CD4-positive, alpha-beta memory T cell (primary cell): ENCODE results near the gene KRTAP12-4. TPM values are rescaled to one million over a fixed set of nuclear protein-coding genes. Genes with fewer than 3 reads are reported as not detected.
A peak's percentile ranks its signal among the peaks of the same experiment; 100 is the strongest.
"Not testable (repeated sequence)": the region's sequence is repeated elsewhere in the genome, so short reads cannot be mapped to it uniquely, and the experiment has no call there.

Experiments
- CTCF ChIA-PET: fragments of 350-600 bp; sonication (Branson Sonifier 250); formaldehyde crosslinking; loops from one replicate; lab custom pipeline; 2021; ENCODE audit warnings: inconsistent platforms; ENCODE audit not compliant: partially characterized antibody; lab: Charles Lee
- POLR2A ChIA-PET: fragments of 350-600 bp; sonication (Branson Sonifier 250); formaldehyde crosslinking; loops from one replicate; lab custom pipeline; 2021; ENCODE audit not compliant: partially characterized antibody; lab: Charles Lee
- DNase-seq, 5 donors: peaks; one replicate each; pipeline versions ENCODE4 v3.0.0 to v3.0.0-alpha.2; 2020 to 2022; ENCODE audit warnings: mixed read lengths in 1 of 5
- H3K27ac ChIP-seq: one replicate; pipeline ENCODE4 v1.7.0; 2013; ENCODE audit warnings: low read depth, low read length
- H3K27me3 ChIP-seq: 2 replicates; pipeline ENCODE4 v1.7.0; 2013; ENCODE audit warnings: mild to moderate bottlenecking, low read length, moderate library complexity; ENCODE audit not compliant: insufficient read depth
- H3K36me3 ChIP-seq: 2 replicates; pipeline ENCODE4 v1.7.0; 2013; ENCODE audit warnings: mild to moderate bottlenecking, low read length, moderate library complexity; ENCODE audit not compliant: insufficient read depth
- H3K4me1 ChIP-seq: 2 replicates; pipeline ENCODE4 v1.7.0; 2013; ENCODE audit warnings: mild to moderate bottlenecking, low read length, moderate library complexity; ENCODE audit not compliant: insufficient read depth
- H3K4me3 ChIP-seq, 2 donors: one replicate each; pipeline ENCODE4 v1.7.0; 2013; ENCODE audit warnings: low read length in 2 of 2, mild to moderate bottlenecking in 1 of 2
- H3K9me3 ChIP-seq, 2 donors: one replicate each; pipeline ENCODE4 v1.7.0; 2013; ENCODE audit warnings: low read length in 2 of 2, control low read depth in 1 of 2; ENCODE audit not compliant: control insufficient read depth in 1 of 2
- H3K27ac Mint-ChIP-seq, 7 donors: one replicate each; pipeline ENCODE4 v1.8.0; 2020 to 2021; ENCODE audit warnings: mixed read lengths in 7 of 7, mild to moderate bottlenecking in 6 of 7, inconsistent platforms in 3 of 7, moderate library complexity in 3 of 7
- H3K27me3 Mint-ChIP-seq, 2 donors: one replicate each; pipeline ENCODE4 v1.8.0; 2020 to 2021; ENCODE audit warnings: mixed read lengths in 2 of 2
- H3K36me3 Mint-ChIP-seq, 2 donors: one replicate each; pipeline ENCODE4 v1.8.0; 2020 to 2021; ENCODE audit warnings: mixed read lengths in 2 of 2, inconsistent platforms in 1 of 2, mild to moderate bottlenecking in 1 of 2
- H3K4me1 Mint-ChIP-seq, 4 donors: one replicate each; pipeline ENCODE4 v1.8.0; 2020 to 2021; ENCODE audit warnings: mixed read lengths in 4 of 4, mild to moderate bottlenecking in 1 of 4
- H3K4me3 Mint-ChIP-seq, 8 donors: one replicate each; pipeline ENCODE4 v1.8.0; 2020 to 2021; ENCODE audit warnings: mixed read lengths in 8 of 8, mild to moderate bottlenecking in 7 of 8, moderate library complexity in 6 of 8, inconsistent platforms in 3 of 8
- H3K9me3 Mint-ChIP-seq, 8 donors: one replicate each; pipeline ENCODE4 v1.8.0; 2020 to 2021; ENCODE audit warnings: mixed read lengths in 8 of 8, mild to moderate bottlenecking in 5 of 8, inconsistent platforms in 3 of 8, moderate library complexity in 1 of 8
- intact Hi-C: fragments of 100-400 bp; cut with micrococcal nuclease; formaldehyde crosslinking; loops from one replicate; pipeline ENCODE4 v1.15.1; 2023
- polyA plus RNA-seq, 2 donors: library from polyadenylated mRNA; unstranded; fragments of 300-500 nt; fragmentation: Illumina TruSeq; gene quantifications; one replicate each; pipeline ENCODE4 v1.2.3, GENCODE V29; 2021
- total RNA-seq, 2 experiments: library from RNA; stranded (reverse); gene quantifications; one replicate each; pipeline ENCODE4 v1.2.3, GENCODE V29; 2021

KRTAP12-4 gene
- total and polyA plus RNA-seq, 4 experiments from 2014 or later = not detected

DNA sequence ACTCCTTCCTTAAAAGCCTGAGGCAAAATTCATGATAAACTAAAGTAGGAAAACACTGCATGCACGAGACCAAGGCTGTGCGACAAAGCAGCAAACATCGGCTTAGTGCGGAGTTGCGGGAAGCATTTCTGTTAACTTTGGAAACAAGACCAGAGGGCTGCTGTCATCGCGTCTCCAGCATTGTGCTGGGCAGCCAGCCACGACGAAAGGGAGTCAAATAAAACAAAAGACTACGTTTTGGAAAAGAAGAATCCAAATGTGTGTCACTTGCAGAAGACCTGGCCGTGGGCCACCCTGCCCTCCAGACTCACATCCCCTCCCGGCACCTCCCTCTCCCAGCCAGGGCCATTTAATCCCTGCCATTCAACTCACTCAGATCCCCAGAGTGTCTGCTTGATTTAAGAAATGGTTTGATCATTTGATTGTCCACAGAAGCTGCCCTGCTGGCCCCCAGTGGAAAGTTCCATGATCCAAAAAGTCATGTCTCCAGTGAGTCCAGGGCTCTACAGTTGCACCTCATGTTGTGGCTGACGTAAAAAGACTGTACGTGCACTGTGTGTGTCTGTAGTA, 10.6 kb downstream of the KRTAP12-4 start:
- Histone ChIP-seq H3K9me3 (peaks cover 0 to 13% of the 10 kb centered on the region in 2 donors), H3K4me1 (no peaks in the 10 kb centered on the region)
- H3K27ac Mint-ChIP-seq = no peak overlapping the region

DNA sequence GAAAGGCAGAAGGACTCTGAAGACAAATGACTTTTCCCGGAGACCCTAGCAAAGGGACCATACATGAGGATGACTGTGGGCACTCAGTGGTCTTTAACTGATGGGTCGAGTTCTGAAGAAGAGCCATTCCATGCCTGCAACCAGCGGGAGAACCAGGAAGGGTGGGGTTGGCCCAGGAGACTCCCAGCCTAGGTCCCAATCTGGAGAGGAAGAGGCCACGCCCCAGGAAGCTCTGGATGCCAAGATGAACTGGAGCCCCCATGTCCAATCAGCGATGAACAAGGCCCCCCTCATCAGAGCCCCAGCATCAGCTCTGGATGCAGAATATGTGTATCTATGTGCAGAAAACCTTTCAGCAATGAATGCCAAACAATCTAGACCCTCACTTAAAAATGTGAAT, 13.7 kb downstream of the KRTAP12-4 start:
- H3K27me3 ChIP-seq = no peaks in the 10 kb centered on the region
- Mint-ChIP-seq H3K9me3 (peaks cover 6 to 55% (median 36%) of the 10 kb centered on the region in 8 donors), H3K4me3 (no peak overlapping the region), H3K36me3 (peaks cover 10 to 20% of the 10 kb centered on the region in 2 donors), H3K27ac (peak overlapping the region in 1 of 7 donors; percentile 17), H3K27me3 (peaks cover 1 to 13% of the 10 kb centered on the region in 2 donors), H3K4me1 (peaks cover 0 to 5% (median 1%) of the 10 kb centered on the region in 4 donors)
- intact Hi-C loops = no loop called here
- DNase-seq = no peak
- H3K27ac ChIP-seq = no peak overlapping the region
- POLR2A ChIA-PET = no interaction called here
- CTCF ChIA-PET = no interaction called here
- no peak overlapping the region for H3K4me3 ChIP-seq
- H3K36me3 ChIP-seq = no peaks in the 10 kb centered on the region
- H3K4me1 ChIP-seq = no peaks in the 10 kb centered on the region
- peaks cover 0 to 13% of the 10 kb centered on the region in 2 donors for H3K9me3 ChIP-seq

More for the DNA sequence above, 10.6 kb downstream of the KRTAP12-4 start:
- Mint-ChIP-seq H3K36me3 (peaks cover 10 to 23% of the 10 kb centered on the region in 2 donors), H3K9me3 (peaks cover 6 to 59% (median 37%) of the 10 kb centered on the region in 8 donors), H3K4me3 (peak overlapping the region in 1 of 8 donors; percentile 5), H3K27me3 (peaks cover 0 to 10% of the 10 kb centered on the region in 2 donors), H3K4me1 (peaks cover 0 to 7% (median 3%) of the 10 kb centered on the region in 4 donors)
- CTCF ChIA-PET = interaction anchor here (1.3 kb wide), 1 partner anchor 25 kb away, joined by 3 read pairs; no protein-coding TSS in a partner anchor
- Histone ChIP-seq H3K36me3 (no peaks in the 10 kb centered on the region), H3K27ac (no peak overlapping the region), H3K4me3 (no peak overlapping the region), H3K27me3 (no peaks in the 10 kb centered on the region)
- POLR2A ChIA-PET = no interaction called here
- intact Hi-C loops = no loop called here
- no peak for DNase-seq

DNA sequence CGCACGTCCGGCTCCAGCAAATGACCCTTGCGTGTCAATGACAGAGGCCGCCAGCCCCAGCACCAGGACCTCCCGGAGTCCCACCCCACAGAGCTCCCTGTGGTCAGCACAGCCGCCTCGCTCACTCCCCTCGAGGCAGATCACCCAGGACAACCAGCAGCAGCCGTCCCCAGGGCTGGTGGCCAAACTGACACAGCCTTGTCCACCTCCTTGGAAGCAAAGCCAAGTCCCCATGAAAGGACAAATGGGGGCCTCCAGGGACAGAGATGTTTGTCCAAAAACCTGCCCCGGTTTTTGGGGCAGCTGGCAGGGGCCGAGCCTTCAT, 15.2 kb downstream of the KRTAP12-4 start:
- H3K4me3 Mint-ChIP-seq = no peak overlapping the region
- intact Hi-C loops = no loop called here

DNA sequence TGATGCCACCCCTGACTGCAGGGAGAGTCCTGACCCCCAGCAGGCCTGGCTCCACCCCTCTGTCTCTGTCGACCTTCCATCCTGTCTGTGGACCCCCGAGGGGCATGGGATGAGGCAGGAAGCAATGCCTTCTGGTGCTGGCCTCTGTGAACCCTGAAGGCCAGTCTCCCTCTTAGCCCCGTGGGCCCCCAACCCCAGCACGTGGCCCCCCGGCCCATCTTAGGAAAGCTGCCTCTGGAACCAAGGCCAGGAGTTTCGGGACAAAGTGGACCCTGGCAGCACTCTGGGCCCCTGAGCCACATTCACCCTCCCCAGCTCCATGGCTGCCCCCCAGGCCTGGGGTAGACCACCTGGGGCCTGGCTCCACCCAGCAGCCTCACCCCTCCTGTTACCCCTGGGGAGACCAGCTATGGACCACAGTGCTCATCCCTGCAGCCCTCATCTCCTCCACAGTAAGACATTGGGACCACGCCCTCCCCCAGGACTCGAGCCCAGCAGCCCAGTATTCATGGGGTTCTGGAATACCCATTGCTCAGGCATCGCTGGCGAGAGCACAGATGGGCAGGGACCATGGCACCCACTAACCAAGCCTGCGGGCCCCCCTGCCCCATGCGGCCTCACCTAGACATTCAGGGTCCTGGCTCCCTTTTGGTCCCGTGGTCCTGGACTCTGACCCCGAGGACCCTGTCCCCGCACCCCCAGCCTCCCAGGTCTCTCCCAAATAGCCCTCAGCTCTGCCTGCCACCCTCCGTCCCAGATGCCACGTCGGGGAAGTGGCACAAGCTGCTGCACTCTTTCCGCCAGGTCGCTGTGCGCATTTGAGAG, 15.7 kb downstream of the KRTAP12-4 start:
- Mint-ChIP-seq H3K9me3 (peaks cover 5 to 35% (median 21%) of the 10 kb centered on the region in 8 donors), H3K36me3 (peaks cover 4 to 12% of the 10 kb centered on the region in 2 donors), H3K27ac (peak overlapping the region in 1 of 7 donors; percentile 68), H3K27me3 (peaks cover 1 to 13% of the 10 kb centered on the region in 2 donors)
- H3K4me3 Mint-ChIP-seq, H3K4me3 ChIP-seq, H3K36me3 ChIP-seq, DNase-seq, CTCF ChIA-PET, H3K9me3 ChIP-seq, POLR2A ChIA-PET, intact Hi-C loops, H3K27me3 ChIP-seq, H3K4me1 ChIP-seq, H3K27ac ChIP-seq, H3K4me1 Mint-ChIP-seq: not testable (repeated sequence)

More for the DNA sequence above, 15.2 kb downstream of the KRTAP12-4 start:
- no peaks in the 10 kb centered on the region for H3K27me3 ChIP-seq
- H3K4me3 ChIP-seq = no peak overlapping the region
- Mint-ChIP-seq H3K9me3 (peaks cover 6 to 40% (median 26%) of the 10 kb centered on the region in 8 donors), H3K36me3 (peaks cover 4 to 12% of the 10 kb centered on the region in 2 donors), H3K27me3 (peaks cover 1 to 13% of the 10 kb centered on the region in 2 donors), H3K4me1 (peaks cover 0 to 5% (median 1%) of the 10 kb centered on the region in 4 donors), H3K27ac (no peak overlapping the region)
- H3K36me3 ChIP-seq = no peaks in the 10 kb centered on the region
- no peak overlapping the region for H3K27ac ChIP-seq
- no peaks in the 10 kb centered on the region for H3K4me1 ChIP-seq
- H3K9me3 ChIP-seq = peaks cover 0 to 8% of the 10 kb centered on the region in 2 donors
- CTCF ChIA-PET = no interaction called here
- POLR2A ChIA-PET = no interaction called here
- no peak for DNase-seq

DNA sequence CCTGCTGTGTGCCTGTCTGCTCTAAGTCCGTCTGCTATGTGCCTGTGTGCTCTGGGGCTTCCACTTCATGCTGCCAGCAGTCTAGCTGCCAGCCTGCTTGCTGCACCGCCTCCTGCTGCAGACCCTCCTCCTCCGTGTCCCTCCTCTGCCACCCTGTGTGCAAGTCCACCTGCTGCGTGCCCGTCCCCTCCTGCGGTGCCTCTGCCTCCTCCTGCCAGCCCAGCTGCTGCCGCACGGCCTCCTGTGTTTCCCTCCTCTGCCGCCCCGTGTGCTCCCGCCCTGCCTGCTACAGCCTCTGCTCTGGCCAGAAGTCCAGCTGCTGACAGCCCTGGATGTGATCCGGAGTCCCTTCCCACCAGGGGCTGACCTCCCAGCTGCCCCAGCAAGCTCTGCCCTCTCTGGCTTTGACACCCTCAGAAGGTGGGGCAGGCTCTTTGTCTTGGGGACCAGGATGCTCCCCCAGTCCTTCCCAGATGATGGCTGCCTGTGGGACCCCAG, 16.6 kb downstream of the KRTAP12-4 start:
- H3K4me1 Mint-ChIP-seq, H3K27ac ChIP-seq, H3K9me3 ChIP-seq, H3K4me3 Mint-ChIP-seq, DNase-seq, H3K27me3 ChIP-seq, H3K4me3 ChIP-seq, H3K4me1 ChIP-seq, POLR2A ChIA-PET, H3K36me3 ChIP-seq, CTCF ChIA-PET, intact Hi-C loops: not testable (repeated sequence)
- peaks cover 5 to 35% (median 18%) of the 10 kb centered on the region in 8 donors for H3K9me3 Mint-ChIP-seq
- peak overlapping the region in 1 of 7 donors; percentile 54 for H3K27ac Mint-ChIP-seq
- peaks cover 1 to 13% of the 10 kb centered on the region in 2 donors for H3K27me3 Mint-ChIP-seq
- H3K36me3 Mint-ChIP-seq = peaks cover 0 to 12% of the 10 kb centered on the region in 2 donors

DNA sequence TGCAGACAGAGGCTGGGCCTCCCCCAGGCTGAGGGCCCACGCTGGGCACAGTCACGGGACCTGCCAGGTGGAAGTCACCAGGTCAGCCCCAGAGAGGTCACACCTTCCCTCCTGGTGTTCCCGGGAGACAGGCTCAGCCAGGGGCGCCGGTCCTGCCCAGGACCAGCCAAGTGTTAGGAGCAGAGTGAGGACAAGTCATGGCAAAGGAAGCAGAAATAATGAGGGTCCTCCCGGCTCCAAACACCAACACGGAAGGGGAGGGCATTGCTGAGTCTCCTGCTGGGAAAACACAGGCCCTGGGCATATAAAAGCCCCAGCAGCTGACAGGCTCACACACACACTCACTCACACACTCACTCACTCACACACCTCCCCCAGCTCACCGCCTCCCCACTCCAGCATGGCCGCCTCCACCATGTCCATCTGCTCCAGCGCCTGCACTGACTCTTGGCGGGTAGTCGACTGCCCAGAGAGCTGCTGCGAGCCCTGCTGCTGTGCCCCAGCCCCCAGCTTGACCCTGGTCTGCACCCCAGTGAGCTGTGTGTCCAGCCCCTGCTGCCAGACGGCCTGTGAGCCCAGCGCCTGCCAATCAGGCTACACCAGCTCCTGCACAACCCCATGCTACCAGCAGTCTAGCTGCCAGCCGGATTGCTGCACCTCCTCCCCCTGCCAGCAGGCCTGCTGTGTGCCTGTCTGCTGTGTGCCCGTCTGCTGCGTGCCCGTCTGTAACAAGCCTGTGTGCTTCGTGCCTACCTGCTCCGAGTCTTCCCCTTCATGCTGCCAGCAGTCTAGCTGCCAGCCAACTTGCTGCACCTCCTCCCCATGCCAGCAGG, 17.2 kb downstream of the KRTAP12-4 start, which contains the start of gene KRTAP10-10:
TSS of gene KRTAP10-10 (plus strand) at position 339 of the 833 bp plus-strand sequence. CDS start at position 401, 62 bp downstream.
- ChIA-PET CTCF (no interaction called here), POLR2A (no interaction called here)
- Mint-ChIP-seq H3K36me3 (peaks cover 0 to 12% of the 10 kb centered on the region in 2 donors), H3K27me3 (peaks cover 1 to 13% of the 10 kb centered on the region in 2 donors), H3K4me1 (peaks cover 0 to 5% (median 1%) of the 10 kb centered on the region in 4 donors), H3K9me3 (peaks cover 5 to 36% (median 17%) of the 10 kb centered on the region in 8 donors), H3K4me3 (peak within 1 kb of the TSS in 1 of 8 donors; percentile 55), H3K27ac (peak within 1 kb of the TSS in 2 of 7 donors; percentile 54 to 57)
- H3K36me3 ChIP-seq = no peaks in the 10 kb centered on the region
- DNase-seq = no peak
- H3K27me3 ChIP-seq = no peaks in the 10 kb centered on the region
- no peaks in the 10 kb centered on the region for H3K4me1 ChIP-seq
- H3K27ac ChIP-seq = no peak within 1 kb of the TSS
- no peaks in the 10 kb centered on the region for H3K9me3 ChIP-seq
- H3K4me3 ChIP-seq = no peak within 1 kb of the TSS
- intact Hi-C loops = no loop called here
